ENCODE data around the gene IQSEC2.

The IQSEC2 gene

DNA sequence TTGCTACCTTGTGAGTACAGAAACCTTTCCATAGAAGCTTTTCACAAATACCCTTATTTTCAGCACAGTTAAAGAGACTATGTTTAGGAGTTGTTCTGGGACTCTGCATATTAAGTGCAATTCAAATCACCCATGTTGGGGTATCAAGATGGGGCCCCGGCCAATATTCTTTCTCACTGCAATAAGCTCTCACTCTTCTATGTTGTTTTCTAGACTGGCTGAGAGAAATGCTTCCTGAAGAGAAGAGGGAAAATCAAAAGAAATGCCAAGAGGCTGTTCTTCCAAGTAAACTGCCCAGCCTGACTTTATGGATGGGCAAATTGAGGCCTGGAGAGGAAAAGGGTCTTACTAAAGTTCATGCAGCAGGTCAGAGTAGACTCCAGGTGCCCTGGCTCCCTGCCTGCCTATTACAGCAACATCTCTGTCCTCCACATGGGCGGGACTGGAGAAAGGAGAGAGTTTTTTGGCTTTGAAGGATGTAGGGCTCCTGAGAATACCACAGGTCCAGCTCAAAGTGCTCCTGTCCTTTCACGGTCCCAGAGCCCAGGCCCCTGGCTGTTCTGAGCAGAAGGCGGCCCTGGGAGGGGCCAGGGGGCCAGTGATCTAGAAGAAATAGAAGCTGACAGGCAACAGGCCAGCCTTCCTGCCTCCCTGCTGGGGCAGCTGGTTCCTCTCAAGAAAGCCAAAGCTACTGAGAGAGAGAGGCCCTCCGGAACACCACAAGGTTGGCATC is 745 bp upstream of the IQSEC2 start:
- Histone ChIP-seq H3K36me3 (replicated peaks; ENCODE audit: insufficient read depth, low read length) (no peaks in the 10 kb centered on the region), H3K4me2 (ENCODE audit: low read depth, low read length) (no peak overlapping the region), H4K20me1 (ENCODE audit: insufficient read depth, low read length) (no peaks in the 10 kb centered on the region), H3K4me3 (ENCODE audit: low read length) (no peak overlapping the region), H3K9me3 (replicated peaks; ENCODE audit: insufficient read depth, low read length) (no peaks in the 10 kb centered on the region), H3K27ac (ENCODE audit: low read length) (no peak overlapping the region), H3K9me2 (replicated peaks; ENCODE audit: insufficient read depth, low read length) (no peaks in the 10 kb centered on the region), H3K4me1 (ENCODE audit: low read length) (no peaks in the 10 kb centered on the region), H3K27me3 (replicated peaks; ENCODE audit: insufficient read depth, low read length) (no peaks in the 10 kb centered on the region), H3K79me2 (ENCODE audit: low read length) (no peaks in the 10 kb centered on the region), H2AFZ (ENCODE audit: low read length) (no peak overlapping the region), H3F3A (ENCODE audit: insufficient read depth, low read length) (no peaks in the 10 kb centered on the region), H3K9ac (ENCODE audit: low read length) (no peak overlapping the region)
- DNase-seq, result no peak
- no peak for TF ChIP-seq CTCF (IDR thresholded peaks at IDR 0.05; ENCODE audit: low read length)
- no peak for TF ChIP-seq EZH2phosphoT487 (IDR thresholded peaks at IDR 0.05; ENCODE audit: low read length)
- no peak for TF ChIP-seq EZH2 (optimal IDR thresholded peaks at IDR 0.05; ENCODE audit: low read depth, low read length)

- H3K9ac ChIP-seq (ENCODE audit: low read length), result no peak overlapping the region
- H3K27me3 ChIP-seq (replicated peaks; ENCODE audit: insufficient read depth, low read length), result no peaks in the 10 kb centered on the region
- no peaks in the 10 kb centered on the region for H3F3A ChIP-seq (ENCODE audit: insufficient read depth, low read length)
- H3K9me2 ChIP-seq (replicated peaks; ENCODE audit: insufficient read depth, low read length), result no peaks in the 10 kb centered on the region
- H4K20me1 ChIP-seq (ENCODE audit: insufficient read depth, low read length), result no peaks in the 10 kb centered on the region
- TF ChIP-seq EZH2phosphoT487 (IDR thresholded peaks at IDR 0.05; ENCODE audit: low read length), result no peak
- no peak for TF ChIP-seq CTCF (IDR thresholded peaks at IDR 0.05; ENCODE audit: low read length)
- no peak for TF ChIP-seq EZH2 (optimal IDR thresholded peaks at IDR 0.05; ENCODE audit: low read depth, low read length)
- DNase-seq, result no peak
- H3K4me1 ChIP-seq (ENCODE audit: low read length), result no peaks in the 10 kb centered on the region
- H3K27ac ChIP-seq (ENCODE audit: low read length), result no peak overlapping the region
- no peaks in the 10 kb centered on the region for H3K9me3 ChIP-seq (replicated peaks; ENCODE audit: insufficient read depth, low read length)
- no peak overlapping the region for H2AFZ ChIP-seq (ENCODE audit: low read length)
- no peaks in the 10 kb centered on the region for H3K36me3 ChIP-seq (replicated peaks; ENCODE audit: insufficient read depth, low read length)
- H3K4me2 ChIP-seq (ENCODE audit: low read depth, low read length), result no peak overlapping the region
- H3K79me2 ChIP-seq (ENCODE audit: low read length), result no peaks in the 10 kb centered on the region
- no peak overlapping the region for H3K4me3 ChIP-seq (ENCODE audit: low read length)
Observed at GRCh38 chrX:53280331-53281320, 758 bp downstream of the IQSEC2 start.

GRCh38 chrX:53279296-53280237 is 1.8 kb downstream of the IQSEC2 start:
- no peaks in the 10 kb centered on the region for H3K27me3 ChIP-seq (replicated peaks; ENCODE audit: insufficient read depth, low read length)
- H3K27ac ChIP-seq (ENCODE audit: low read length), result no peak overlapping the region
- no peaks in the 10 kb centered on the region for H3F3A ChIP-seq (ENCODE audit: insufficient read depth, low read length)
- H2AFZ ChIP-seq (ENCODE audit: low read length), result no peak overlapping the region
- H3K9me2 ChIP-seq (replicated peaks; ENCODE audit: insufficient read depth, low read length), result no peaks in the 10 kb centered on the region
- TF ChIP-seq EZH2phosphoT487 (IDR thresholded peaks at IDR 0.05; ENCODE audit: low read length) (no peak), EZH2 (optimal IDR thresholded peaks at IDR 0.05; ENCODE audit: low read depth, low read length) (no peak), CTCF (IDR thresholded peaks at IDR 0.05; ENCODE audit: low read length) (no peak)
- DNase-seq, result no peak
- H3K4me3 ChIP-seq (ENCODE audit: low read length), result no peak overlapping the region
- H3K4me2 ChIP-seq (ENCODE audit: low read depth, low read length), result no peak overlapping the region
- no peaks in the 10 kb centered on the region for H4K20me1 ChIP-seq (ENCODE audit: insufficient read depth, low read length)
- no peaks in the 10 kb centered on the region for H3K4me1 ChIP-seq (ENCODE audit: low read length)
- no peaks in the 10 kb centered on the region for H3K36me3 ChIP-seq (replicated peaks; ENCODE audit: insufficient read depth, low read length)
- no peak overlapping the region for H3K9ac ChIP-seq (ENCODE audit: low read length)
- no peaks in the 10 kb centered on the region for H3K9me3 ChIP-seq (replicated peaks; ENCODE audit: insufficient read depth, low read length)
- H3K79me2 ChIP-seq (ENCODE audit: low read length), result no peaks in the 10 kb centered on the region

Measured in MM.1S (cell line).